Loucy (cell line): ENCODE data around the gene NHSL2.

Experiments
- H2AFZ ChIP-seq: fragments of 200-600 bp; sonication (generic); 2 replicates; pipeline ENCODE4 v1.6.0; 2016; ENCODE audit warnings: antibody characterized with exemption, mild to moderate bottlenecking, low read length, moderate library complexity
- H3F3A ChIP-seq: fragments of 200-600 bp; 2 replicates; pipeline ENCODE4 v1.6.0; 2016; ENCODE audit warnings: antibody characterized with exemption, low read depth, mild to moderate bottlenecking
- H3K27me3 ChIP-seq: fragments of 200-600 bp; sonication (generic); 2 replicates; pipeline ENCODE4 v1.6.1; 2014; ENCODE audit warnings: low read length, mild to moderate bottlenecking; ENCODE audit not compliant: insufficient read depth, poor library complexity, severe bottlenecking
- H3K36me3 ChIP-seq: fragments of 200-600 bp; sonication (generic); 2 replicates; pipeline ENCODE4 v1.6.1; 2016; ENCODE audit warnings: low read length; ENCODE audit not compliant: insufficient read depth
- H3K4me1 ChIP-seq: fragments of 200-600 bp; sonication (generic); 2 replicates; pipeline ENCODE4 v1.5.1; 2014; ENCODE audit warnings: low read length, mild to moderate bottlenecking; ENCODE audit not compliant: insufficient read depth, poor library complexity, severe bottlenecking
- H3K4me2 ChIP-seq: fragments of 200-600 bp; sonication (generic); 2 replicates; pipeline ENCODE4 v1.6.0; 2014; ENCODE audit warnings: antibody characterized with exemption, low read length, low read depth, mild to moderate bottlenecking; ENCODE audit not compliant: poor library complexity, severe bottlenecking
- H3K4me3 ChIP-seq: fragments of 200-600 bp; sonication (generic); 2 replicates; pipeline ENCODE4 v1.5.1; 2014; ENCODE audit warnings: low read length, mild to moderate bottlenecking, mixed read lengths; ENCODE audit not compliant: poor library complexity, severe bottlenecking
- H3K79me2 ChIP-seq: fragments of 200-600 bp; sonication (generic); 2 replicates; pipeline ENCODE4 v1.6.1; 2014; ENCODE audit warnings: low read length; ENCODE audit not compliant: insufficient read depth
- H3K9ac ChIP-seq: fragments of 200-600 bp; sonication (generic); 2 replicates; pipeline ENCODE4 v1.6.0; 2014; ENCODE audit warnings: mild to moderate bottlenecking, low read depth, low read length, moderate library complexity; ENCODE audit not compliant: poor library complexity, severe bottlenecking
- H3K9me2 ChIP-seq: fragments of 200-600 bp; sonication (generic); replicated peaks from 2 replicates; pipeline ENCODE4 v1.6.1; 2016; ENCODE audit warnings: low read depth, low read length, mixed read lengths
- H3K9me3 ChIP-seq: fragments of 200-600 bp; sonication (generic); 2 replicates; pipeline ENCODE4 v1.6.1; 2014; ENCODE audit warnings: mild to moderate bottlenecking, antibody characterized with exemption, low read length, low read depth; ENCODE audit not compliant: insufficient read depth
- H4K20me1 ChIP-seq: fragments of 200-600 bp; sonication (generic); 2 replicates; pipeline ENCODE4 v1.6.0; 2014; ENCODE audit warnings: antibody characterized with exemption, low read length, mild to moderate bottlenecking; ENCODE audit not compliant: insufficient read depth, poor library complexity, severe bottlenecking
- CTCF ChIP-seq: fragments of 200-600 bp; sonication (generic); conservative IDR thresholded peaks from 2 replicates; pipeline ENCODE4 v1.5.1; 2014; ENCODE audit warnings: mild to moderate bottlenecking, antibody characterized with exemption, low read length
- EZH2phosphoT487 ChIP-seq: fragments of 200-600 bp; IDR thresholded peaks from 2 replicates; pipeline ENCODE4 v1.6.1; 2018; ENCODE audit warnings: antibody characterized with exemption, mild to moderate bottlenecking, moderate library complexity, borderline replicate concordance

NHSL2 gene

GRCh38 chrX:71923516-71923915, 12.9 kb downstream of the NHSL2 start:
- Histone ChIP-seq H3F3A (no peaks in the 10 kb centered on the region), H3K9me3 (no peaks in the 10 kb centered on the region), H3K4me1 (no peaks in the 10 kb centered on the region)

GRCh38 chrX:71927040-71927439, 16.4 kb downstream of the NHSL2 start:
- Histone ChIP-seq H3K4me2 (no peak overlapping the region), H3K4me3 (no peak overlapping the region), H3K36me3 (no peaks in the 10 kb centered on the region), H4K20me1 (no peaks in the 10 kb centered on the region), H3K9me2 (no peaks in the 10 kb centered on the region), H3K27me3 (no peaks in the 10 kb centered on the region), H2AFZ (no peak overlapping the region), H3K79me2 (no peaks in the 10 kb centered on the region), H3F3A (no peaks in the 10 kb centered on the region), H3K9ac (no peak overlapping the region), H3K9me3 (no peaks in the 10 kb centered on the region), H3K4me1 (no peaks in the 10 kb centered on the region)
- no peak for TF ChIP-seq CTCF
- TF ChIP-seq EZH2phosphoT487, result no peak

More at GRCh38 chrX:71923516-71923915, 12.9 kb downstream of the NHSL2 start:
- H3K9ac ChIP-seq, result no peak overlapping the region
- H3K4me2 ChIP-seq, result no peak overlapping the region
- H2AFZ ChIP-seq, result no peak overlapping the region
- H4K20me1 ChIP-seq, result no peaks in the 10 kb centered on the region
- no peaks in the 10 kb centered on the region for H3K27me3 ChIP-seq
- H3K4me3 ChIP-seq, result no peak overlapping the region
- TF ChIP-seq EZH2phosphoT487 (no peak), CTCF (no peak)
- H3K9me2 ChIP-seq, result no peaks in the 10 kb centered on the region
- H3K79me2 ChIP-seq, result no peaks in the 10 kb centered on the region
- H3K36me3 ChIP-seq, result no peaks in the 10 kb centered on the region

GRCh38 chrX:71928856-71929255, 18.2 kb downstream of the NHSL2 start:
- H3K9me2 ChIP-seq, result no peaks in the 10 kb centered on the region
- no peaks in the 10 kb centered on the region for H4K20me1 ChIP-seq
- H3K79me2 ChIP-seq, result no peaks in the 10 kb centered on the region
- H3K4me2 ChIP-seq, result no peak overlapping the region
- TF ChIP-seq EZH2phosphoT487 (no peak), CTCF (no peak)
- H3F3A ChIP-seq, result no peaks in the 10 kb centered on the region
- no peaks in the 10 kb centered on the region for H3K9me3 ChIP-seq
- H3K4me1 ChIP-seq, result no peaks in the 10 kb centered on the region
- no peaks in the 10 kb centered on the region for H3K27me3 ChIP-seq
- H2AFZ ChIP-seq, result no peak overlapping the region
- H3K4me3 ChIP-seq, result no peak overlapping the region
- H3K36me3 ChIP-seq, result no peaks in the 10 kb centered on the region
- H3K9ac ChIP-seq, result no peak overlapping the region
